H1 (cell line): ENCODE results near the gene UBE2O. TPM values are rescaled to one million over a fixed set of nuclear protein-coding genes. Genes with fewer than 3 reads are reported as not detected.

Experiments
- RFX5 ChIP-seq: IDR thresholded peaks from 2 replicates; pipeline ENCODE4 v1.6.1; 2011; ENCODE audit warnings: low read depth, low read length, improper control_type of control experiment, borderline replicate concordance
- polyA plus RNA-seq, 7 experiments: library from polyadenylated mRNA; depleted of rRNA in 3 of 7; stranded (reverse) in 5 of 7; unstranded in 2 of 7; fragments of >200 nt in 5 of 7; fragments of 200-250 nt in 2 of 7; gene quantifications; 1 replicate in 5 of 7; 2 replicates in 1 of 7; 4 replicates in 1 of 7; pipeline versions ENCODE4 v1.2.1 to v1.2.3, GENCODE V29; 2011 to 2013; ENCODE audit warnings: missing spikeins in 2 of 7, mixed read lengths in 2 of 7
- total RNA-seq: library from RNA; stranded (reverse); fragmentation: NEBNext Ultra II Directional; extraction: Animal tissue kit (Norgen Biotek cat#: 25700); gene quantifications from 2 replicates; pipeline ENCODE4 v1.2.1, GENCODE V29; 2021

The UBE2O gene
- total and polyA plus RNA-seq, 2 of the 8 experiments (the other 6 are each of a cell fraction or from before 2014, with no cell fraction given) = 24.4 to 63.0 TPM

GRCh38 chr17:76469991-76470739 lies 17.2 kb upstream of the UBE2O start (continued):
- no peak for TF ChIP-seq RFX5
